Medulla oblongata (tissue), 1 donor: ENCODE data around the gene FALEC.

Experiments used
- DNase-seq: peaks from one replicate; pipeline ENCODE4 v3.0.0-alpha.2; 2015; ENCODE audit errors: extremely low spot score

FALEC gene

DNA sequence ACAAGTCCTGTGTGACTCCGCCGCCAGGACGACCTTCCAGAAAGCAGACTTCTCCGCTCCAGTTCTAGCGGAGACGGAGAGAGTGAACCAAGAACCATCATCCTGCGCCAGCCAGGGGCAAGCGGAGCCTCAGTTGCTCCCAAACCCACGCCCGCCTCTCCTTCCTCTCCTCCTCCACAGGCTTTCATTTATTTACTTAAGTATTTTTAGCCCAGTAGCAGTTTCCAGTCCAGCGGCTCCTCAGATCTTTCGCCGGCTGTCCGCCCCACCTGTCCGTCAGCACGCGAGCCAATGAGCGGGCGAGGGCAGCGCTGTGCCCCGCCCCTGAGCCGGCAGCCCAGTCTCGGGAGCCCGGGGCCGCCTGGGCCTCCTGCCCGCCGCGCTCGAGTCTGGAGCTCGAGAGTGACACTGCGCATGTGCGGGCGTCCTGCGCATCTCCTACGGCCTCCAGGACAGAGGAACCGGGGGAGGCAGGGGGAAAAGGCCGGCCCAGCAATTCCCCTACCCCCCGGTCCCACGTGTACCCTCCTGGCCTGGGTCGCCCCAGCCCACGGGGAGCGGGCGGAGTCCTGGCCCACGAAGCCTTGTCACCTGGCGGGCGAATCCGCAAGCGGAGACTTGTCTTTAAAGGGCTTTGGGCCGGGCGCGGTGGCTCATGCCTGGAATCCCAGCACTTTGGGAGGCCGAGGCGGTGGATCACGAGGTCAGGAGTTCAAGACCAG lies at the start of gene FALEC:
Gene FALEC (plus strand): TSS at position 425 of the 722 bp plus-strand sequence.
- DNase-seq = peak; percentile 98

DNA sequence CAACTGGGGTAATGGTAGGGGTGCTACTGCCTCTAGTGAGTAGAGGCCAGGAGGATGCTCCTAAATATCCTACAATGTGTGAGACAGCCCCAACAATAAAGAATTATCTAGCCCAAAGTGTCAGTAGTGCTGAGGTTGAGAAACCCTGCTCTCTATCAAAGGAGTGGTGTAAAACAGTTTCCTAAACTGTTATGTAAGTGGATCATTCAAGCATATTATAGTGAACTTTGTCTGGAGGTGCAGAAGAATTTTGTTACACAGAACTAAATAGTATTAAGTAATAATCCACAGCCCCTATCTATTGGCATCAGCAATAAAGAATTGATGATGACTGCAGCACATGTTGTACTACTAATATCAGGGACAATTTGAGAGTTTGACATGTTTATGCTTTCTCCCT lies 48.6 kb upstream of the FALEC start:
- DNase-seq = no peak

DNA sequence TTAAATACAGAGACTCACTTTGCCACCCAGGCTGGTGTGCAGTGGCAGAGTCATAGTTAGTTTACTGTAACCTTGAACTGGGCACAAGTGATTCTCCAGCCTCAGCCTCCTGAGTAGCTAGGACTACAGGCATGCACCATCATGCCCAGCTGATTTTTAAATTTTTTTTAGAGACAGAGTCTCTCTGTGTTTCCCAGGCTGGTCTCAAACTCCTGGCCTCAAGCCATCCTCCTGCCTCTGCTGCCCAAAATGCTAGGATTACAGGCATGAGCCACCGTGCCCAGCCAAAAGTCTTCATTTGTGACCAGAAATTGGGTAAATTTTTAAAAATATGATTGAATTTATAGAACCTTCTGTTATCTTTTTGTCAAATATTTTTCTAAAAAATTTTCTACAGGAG lies 46.3 kb upstream of the FALEC start:
- DNase-seq = peak; percentile 45

DNA sequence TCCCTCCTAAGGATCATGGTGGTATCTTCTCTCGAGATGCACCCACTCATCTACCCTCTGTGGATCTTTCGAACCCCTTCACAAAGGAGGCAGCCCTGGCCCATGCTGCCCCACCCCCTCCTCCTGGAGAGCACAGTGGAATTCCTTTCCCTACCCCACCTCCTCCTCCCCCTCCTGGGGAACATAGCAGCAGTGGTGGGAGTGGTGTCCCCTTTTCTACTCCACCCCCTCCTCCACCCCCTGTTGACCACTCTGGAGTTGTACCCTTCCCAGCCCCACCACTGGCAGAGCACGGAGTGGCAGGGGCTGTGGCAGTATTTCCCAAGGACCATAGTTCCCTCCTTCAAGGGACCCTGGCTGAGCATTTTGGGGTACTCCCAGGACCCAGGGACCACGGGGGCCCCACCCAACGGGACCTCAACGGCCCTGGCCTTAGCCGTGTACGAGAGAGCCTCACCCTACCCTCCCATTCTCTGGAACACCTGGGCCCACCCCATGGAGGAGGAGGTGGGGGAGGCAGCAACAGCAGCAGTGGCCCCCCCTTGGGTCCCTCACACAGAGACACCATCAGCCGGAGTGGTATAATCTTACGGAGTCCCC lies 42.9 kb upstream of the FALEC start:
- no peak for DNase-seq

DNA sequence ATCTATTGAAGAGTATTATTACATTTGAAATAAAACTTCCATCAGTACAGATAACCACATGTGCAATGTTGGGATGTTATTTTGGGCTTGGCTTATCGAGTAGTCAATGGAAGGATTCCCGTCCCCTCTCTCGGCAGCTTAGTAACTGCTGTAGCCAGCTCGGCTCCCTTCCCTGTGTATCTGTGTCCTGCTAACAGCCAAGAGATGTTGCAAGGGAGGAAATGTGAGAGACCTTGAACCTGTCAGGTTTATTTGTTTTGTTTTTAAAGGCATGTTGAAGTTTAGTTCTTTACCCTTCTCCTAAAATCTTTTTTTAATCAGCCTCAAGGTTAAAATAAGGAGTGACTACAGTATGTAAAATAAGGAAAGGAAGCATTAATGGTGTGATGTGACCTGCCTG lies 41.9 kb upstream of the FALEC start:
- DNase-seq = peak; percentile 41

DNA sequence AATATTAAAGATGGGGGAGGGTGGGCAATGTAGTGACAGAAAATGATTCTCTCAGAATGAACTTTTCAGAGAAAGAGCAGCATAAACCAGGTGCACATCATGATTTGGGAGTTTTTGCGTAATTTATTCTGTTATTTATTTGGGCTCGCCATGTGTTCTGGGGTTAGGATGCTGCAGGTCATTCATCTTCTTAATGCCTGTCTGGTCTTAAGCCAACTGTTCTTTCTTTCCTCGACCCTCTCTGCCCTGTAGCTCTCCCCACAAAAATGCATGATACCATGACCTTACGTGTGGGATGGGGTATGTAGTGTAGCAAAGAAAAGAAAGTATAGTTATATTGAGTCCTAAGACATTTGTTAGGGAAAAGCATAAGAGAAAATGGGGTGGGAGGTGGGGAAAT lies 40.7 kb upstream of the FALEC start:
- no peak for DNase-seq

DNA sequence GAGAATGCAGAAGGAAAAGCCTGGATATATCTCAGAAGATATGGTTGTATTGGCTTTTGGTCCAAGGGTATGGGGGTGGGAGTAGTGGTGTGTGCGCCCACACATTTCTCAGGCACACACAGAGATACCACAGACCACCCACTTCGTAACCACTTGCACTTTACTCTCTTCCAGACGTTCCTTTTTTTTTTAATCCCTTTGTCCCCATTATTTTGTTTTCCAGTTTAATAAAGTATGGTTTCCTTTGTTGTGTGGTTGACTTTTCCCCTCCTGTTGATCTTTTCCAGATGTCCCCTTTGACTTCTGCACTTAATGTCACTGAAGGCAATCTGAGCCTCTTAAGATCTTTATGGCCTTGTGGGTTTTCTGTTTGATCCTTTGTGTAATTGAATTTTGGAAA lies 38.8 kb upstream of the FALEC start:
- DNase-seq = no peak

DNA sequence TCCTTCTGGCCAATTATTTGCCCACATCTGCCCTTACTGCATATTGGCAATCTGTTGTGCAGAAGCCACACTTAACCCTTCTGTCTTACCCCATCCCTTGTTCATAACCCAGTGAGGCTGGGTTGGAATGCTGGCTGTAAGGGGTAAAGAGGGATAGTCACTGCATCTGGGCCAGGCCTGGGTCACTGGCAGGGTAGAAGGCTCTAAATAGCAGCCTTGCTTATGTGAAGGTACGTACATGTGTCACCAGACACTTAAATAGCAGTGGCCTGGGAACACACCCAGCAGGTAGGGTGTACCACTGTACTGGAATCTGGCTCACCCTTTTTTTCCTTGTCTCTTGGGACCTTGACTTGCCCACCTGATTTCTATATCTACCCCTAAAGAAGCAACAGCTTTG lies 38.2 kb upstream of the FALEC start:
- DNase-seq = no peak

DNA sequence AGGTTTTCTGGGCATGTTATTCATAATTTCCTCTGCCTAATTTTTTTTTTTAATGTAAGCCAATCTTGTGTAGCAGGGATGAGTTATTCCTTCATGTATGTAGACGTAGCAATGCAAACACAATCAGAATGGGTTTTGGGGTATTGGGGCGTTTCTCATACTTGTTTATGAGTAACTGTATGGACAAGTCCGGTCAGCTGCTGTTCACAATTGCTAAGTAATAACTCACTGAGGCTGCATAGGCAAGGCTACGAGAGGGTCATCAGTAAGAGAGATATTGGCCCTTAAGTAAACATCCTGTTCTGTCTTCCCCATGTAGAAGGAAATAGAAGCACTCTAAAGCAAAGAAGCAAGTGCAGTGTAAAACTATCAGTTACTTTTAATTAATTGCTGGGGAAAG lies 37.8 kb upstream of the FALEC start:
- no peak for DNase-seq

DNA sequence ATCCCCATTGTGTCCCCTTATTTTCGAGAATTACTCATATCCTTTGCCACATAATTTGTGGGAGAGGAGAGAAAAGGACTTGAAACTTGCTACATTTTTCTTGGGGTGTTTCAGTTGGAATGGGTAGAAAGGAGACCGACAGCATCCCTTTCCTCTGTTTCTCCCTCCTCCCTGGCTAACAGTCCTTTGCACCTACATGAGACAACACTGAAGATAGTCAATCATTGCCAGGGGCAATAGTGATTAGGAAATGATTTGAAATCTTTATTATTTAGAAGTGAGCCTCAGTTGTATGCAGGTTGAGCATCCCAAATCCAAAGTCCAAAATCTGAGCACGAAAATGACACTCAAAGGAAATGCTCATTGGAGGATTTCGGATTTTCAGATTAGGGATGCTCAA lies 36.2 kb upstream of the FALEC start:
- DNase-seq = no peak

DNA sequence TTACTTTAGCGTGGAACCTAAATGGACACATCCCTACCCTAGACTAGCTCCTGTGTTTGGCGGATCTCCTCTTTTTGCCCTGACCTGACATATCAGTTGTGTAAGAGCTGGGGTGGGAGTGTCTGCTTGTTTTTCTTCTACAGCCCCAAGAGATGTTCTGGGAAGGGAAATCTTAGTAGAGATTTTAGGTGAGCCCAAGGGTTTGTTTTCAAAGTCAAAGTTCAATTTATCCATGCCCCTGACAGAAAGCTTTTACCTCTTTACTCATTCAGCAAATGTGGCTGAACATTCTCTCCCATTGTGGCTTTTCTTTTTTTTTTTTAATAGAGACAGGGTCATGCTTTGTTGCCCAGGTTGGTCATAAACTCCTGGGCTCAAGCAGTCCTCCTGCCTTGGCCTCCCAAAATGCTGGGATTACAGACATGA lies 35.6 kb upstream of the FALEC start:
- DNase-seq = no peak

DNA sequence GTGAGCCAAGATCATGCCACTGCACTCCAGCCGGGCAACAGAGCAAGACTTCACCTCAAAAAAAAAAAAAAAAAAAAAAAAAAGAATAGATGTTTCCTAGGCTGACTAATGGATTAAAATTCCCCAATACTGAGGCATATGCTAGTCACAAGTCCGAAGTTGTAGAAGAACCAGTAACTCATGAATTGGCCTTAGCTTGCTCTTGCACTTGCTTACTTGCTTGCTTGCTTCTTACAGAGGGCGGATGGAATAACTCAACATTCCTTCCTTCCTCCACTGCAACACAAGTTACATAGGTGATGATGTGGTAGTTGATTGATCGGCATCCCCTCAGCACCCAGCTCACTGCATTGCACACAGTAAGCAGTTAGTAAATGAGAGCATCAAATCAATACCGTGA lies 31.1 kb upstream of the FALEC start:
- no peak for DNase-seq

DNA sequence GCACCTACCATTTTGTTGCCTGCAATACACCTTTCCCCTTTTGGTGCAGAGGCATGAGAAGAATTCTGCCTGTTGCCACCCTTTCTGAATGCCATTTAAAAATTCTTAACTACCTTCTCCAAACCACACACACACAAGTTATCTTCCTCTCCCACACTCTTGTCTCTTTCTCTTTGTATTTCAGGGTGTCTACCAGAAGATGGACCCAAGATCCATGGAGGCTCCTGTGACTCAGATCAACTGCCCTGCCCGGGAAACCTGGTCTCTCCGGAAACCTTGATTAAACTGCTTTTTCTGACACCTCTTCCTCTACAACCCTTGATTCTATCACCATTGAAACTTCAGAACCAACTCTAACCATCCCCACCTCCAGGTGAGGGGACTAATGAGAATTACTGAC lies 30.7 kb upstream of the FALEC start:
- no peak for DNase-seq

DNA sequence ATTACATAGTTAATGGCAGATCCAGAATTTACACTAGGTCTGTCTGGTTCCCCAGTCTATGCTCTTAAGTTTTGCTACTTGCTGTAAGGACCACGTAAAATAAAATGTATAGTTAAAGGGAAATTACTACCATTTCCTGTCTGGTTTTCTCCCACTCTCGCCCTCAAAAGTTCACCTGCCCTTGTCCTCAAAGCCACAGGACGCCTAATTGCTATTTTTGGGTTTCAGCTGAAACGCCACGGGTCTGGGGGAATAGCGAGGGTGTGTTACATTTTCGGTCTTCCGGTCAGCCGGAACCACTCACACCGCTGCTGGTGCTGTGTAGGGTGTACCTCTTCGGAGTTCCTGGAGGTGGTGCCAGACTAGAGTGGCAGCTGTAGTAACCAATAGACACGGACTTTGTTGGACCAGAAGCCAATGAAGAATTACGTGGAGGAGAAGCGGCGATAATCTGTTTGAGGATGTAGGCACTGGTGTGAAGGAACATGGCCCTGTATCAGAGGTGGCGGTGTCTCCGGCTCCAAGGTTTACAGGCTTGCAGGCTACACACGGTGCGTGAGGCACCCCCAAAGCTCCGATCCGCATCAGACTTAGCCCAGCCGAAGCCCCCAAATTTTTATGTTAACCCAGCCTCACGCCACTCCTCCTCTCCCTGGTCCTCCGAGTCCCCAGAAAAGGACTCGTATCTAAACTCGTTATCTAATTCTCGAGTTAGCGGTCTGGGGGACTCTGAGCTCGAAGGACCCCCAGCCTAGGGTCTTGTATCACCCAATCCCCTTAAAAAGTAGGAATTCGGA lies 28.4 kb upstream of the FALEC start, which contains the start of gene TARS2:
Gene TARS2 (plus strand): TSS at position 454 of the 797 bp plus-strand sequence. CDS start 32 bp downstream, at position 486.
- DNase-seq = peak; percentile 99

DNA sequence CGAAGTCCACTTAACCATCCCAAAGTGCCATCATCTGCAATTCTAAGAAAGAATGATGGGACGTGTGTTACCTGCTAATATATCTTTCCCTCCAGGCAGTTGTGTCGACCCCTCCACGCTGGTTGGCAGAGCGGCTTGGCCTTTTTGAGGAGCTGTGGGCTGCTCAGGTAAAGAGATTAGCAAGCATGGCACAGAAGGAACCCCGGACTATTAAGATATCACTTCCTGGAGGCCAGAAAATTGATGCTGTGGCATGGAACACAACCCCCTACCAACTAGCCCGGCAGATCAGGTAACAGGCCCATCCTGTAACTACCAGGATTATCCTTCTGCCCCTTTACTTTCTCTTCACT lies 27.8 kb upstream of the FALEC start:
- DNase-seq = no peak

DNA sequence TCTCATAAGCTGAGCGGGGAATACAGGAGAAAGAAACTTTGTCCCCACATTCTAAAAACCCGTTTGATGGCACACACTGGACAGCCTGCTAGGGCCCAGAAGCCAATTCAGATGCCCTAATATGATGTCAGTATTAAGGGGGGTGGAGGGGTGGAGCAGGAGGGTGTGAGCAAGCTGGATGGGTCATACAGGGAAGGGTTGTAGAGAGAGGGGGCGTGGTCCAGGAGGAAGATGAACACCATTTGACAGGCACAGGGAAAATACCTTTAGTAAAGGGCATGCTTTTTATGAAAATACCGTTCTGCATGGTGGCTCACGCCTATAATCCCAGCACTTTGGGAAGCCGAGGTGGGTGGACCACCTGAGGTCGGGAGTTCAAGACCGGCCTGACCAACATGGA lies 22.4 kb upstream of the FALEC start:
- no peak for DNase-seq

DNA sequence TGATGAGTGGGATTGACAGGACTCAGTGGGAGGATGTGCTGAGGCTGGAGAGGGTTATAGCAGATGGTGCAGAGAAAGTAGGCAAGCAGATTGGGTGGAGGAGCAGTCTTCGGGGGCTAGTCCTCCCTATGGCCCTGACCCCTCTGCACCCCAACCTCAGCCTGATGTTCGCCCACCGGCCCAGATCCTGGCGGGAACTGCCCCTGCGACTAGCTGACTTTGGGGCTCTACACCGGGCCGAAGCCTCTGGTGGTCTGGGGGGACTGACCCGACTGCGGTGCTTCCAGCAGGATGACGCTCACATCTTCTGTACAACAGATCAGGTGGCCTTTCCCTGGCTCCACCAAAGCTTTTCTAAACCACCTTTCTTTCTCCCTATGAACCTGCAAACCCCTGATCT lies 17.2 kb upstream of the FALEC start:
- no peak for DNase-seq

DNA sequence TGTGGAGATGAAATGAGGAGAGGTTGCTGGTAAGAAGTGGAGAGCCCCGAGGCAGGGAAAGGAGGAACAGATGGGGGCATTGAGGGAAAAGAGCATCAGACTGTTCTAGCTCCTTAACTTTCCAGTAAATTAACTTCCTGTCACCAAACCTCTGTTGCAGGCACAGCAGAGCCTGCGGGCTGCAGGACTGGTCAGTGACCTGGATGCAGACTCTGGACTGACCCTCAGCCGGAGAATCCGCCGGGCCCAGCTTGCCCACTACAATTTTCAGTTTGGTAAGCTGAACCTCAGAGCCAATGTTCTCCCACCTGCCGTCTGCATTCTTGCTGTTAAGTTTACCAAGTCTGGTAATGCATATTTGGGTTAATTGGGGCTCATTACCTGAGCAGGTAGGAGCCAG lies 10.1 kb upstream of the FALEC start:
- no peak for DNase-seq

DNA sequence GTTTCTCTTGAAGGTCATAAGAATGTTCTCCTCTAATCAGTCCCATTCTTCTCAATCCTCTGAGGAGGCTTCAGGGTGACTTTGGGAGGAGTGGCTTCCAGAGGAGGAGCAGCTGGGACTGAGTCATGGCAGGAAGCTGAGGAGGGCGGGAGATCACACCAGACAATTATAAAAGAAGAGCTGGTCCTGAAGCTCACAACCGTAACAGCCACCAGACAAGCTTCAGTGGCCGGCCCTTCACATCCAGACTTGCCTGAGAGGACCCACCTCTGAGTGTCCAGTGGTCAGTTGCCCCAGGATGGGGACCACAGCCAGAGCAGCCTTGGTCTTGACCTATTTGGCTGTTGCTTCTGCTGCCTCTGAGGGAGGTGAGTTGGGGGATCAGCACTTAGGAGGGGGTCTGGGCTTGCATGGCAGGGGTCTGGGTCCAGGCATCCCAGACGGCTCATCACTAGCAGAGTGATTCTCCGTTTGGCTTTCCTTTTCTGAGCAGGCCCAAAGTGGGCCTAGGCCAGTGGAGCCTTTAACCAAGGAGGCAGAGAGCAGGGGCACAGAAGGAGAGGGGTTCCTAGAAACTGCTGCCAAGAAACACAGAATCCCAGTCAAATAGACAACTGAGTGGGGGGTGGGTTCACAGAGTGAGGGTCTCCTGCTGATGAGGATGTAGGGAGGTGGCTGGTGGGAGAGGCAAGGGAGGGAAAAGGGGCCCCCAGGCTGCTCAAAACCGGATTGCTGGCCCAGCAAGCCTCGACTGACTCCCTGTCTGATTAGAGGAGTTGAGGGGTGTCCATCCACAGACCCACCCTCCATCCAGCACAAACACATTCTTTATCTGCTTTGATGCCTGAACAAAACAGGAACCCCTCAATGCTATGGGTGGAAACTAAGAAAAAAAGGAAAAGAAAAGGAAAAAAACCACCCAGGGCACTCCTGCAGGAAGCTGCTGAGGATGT lies 7.4 kb upstream of the FALEC start, which contains the start of gene ECM1:
Gene ECM1 (plus strand): TSS at position 198 of the 953 bp plus-strand sequence. CDS start 101 bp downstream, at position 299.
- DNase-seq = no peak

DNA sequence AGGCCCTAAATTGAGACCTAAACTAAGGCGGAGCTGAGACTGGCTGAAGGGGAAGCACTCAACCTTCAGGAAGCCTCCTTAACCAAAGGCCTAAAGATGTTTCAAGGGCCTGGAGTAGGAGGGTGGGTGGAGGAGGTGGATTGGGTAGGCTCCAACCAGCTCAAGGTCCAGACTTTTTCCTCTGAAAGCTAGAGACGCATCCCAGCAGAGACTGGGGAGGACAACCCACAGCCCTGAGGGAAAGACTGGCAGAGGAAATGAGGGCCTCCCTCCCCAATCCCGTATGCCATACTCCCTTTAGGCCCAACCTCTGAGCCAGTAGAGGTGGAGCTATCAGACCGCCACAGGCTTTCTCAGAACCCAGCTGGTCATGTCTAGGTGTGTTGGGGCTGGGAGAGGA lies 6.6 kb upstream of the FALEC start:
- no peak for DNase-seq

DNA sequence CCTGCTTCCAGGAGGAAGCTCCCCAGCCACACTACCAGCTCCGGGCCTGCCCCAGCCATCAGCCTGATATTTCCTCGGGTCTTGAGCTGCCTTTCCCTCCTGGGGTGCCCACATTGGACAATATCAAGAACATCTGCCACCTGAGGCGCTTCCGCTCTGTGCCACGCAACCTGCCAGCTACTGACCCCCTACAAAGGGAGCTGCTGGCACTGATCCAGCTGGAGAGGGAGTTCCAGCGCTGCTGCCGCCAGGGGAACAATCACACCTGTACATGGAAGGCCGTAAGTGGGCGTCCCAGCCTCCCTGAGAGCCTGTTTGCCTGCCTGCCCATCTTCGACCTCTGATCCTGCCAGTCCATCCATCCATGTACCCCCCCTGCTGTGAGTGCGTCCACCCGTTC lies 4.0 kb upstream of the FALEC start:
- no peak for DNase-seq
